Body of pancreas (tissue), 4 donors: ENCODE measurements around the gene AK5. TPM values are rescaled to one million over a fixed set of nuclear protein-coding genes. Genes with fewer than 3 reads are reported as not detected.
A peak's percentile ranks its signal among the peaks of the same experiment; 100 is the strongest.
"Not testable (repeated sequence)": the region's sequence is repeated elsewhere in the genome, so short reads cannot be mapped to it uniquely, and the experiment has no call there.

Experiments
- ATAC-seq: fragments of 150-250 bp; one replicate; pipeline ENCODE4 v1.9.1; 2016
- DNase-seq, 4 donors: peaks; one replicate each; pipeline ENCODE4 v3.0.0-alpha.2; 2019
- H3K27ac ChIP-seq, 4 donors: fragments of 200-600 bp; sonication (generic); 1 replicate in 3 of 4; 2 replicates in 1 of 4; pipeline versions ENCODE4 v1.5.1 to v1.6.1; 2016 to 2019; ENCODE audit warnings: mild to moderate bottlenecking in 1 of 4, mixed read lengths in 1 of 4, moderate library complexity in 1 of 4
- H3K27me3 ChIP-seq, 2 donors: fragments of 200-600 bp; sonication (generic); one replicate each; pipeline ENCODE4 v1.6.0; 2016; ENCODE audit warnings: mild to moderate bottlenecking in 1 of 2
- H3K36me3 ChIP-seq, 2 donors: fragments of 200-600 bp; sonication (generic); replicated peaks in 1 of 2; 2 replicates each; pipeline ENCODE4 v1.5.1; 2016; ENCODE audit warnings: low read depth in 2 of 2; ENCODE audit not compliant: insufficient read depth in 1 of 2
- H3K4me1 ChIP-seq: fragments of 200-600 bp; sonication (generic); one replicate; pipeline ENCODE4 v1.6.0; 2016
- H3K4me3 ChIP-seq, 2 donors: fragments of 200-600 bp; sonication (generic); 1 replicate in 1 of 2; 2 replicates in 1 of 2; pipeline ENCODE4 v1.5.1; 2016 to 2019
- H3K9me3 ChIP-seq, 3 donors: fragments of 200-600 bp; sonication (generic); 1 replicate in 2 of 3; 2 replicates in 1 of 3; pipeline ENCODE4 v1.5.1; 2016
- POLR2A ChIP-seq, 3 donors: fragments of 450-650 bp; IDR thresholded peaks; one replicate each; pipeline ENCODE4 v1.6.1; 2016; ENCODE audit warnings: antibody characterized with exemption in 3 of 3, mild to moderate bottlenecking in 2 of 3
- WGBS, 2 donors: methylation state at CpG; one replicate each; pipeline ENCODE4 v1.1.5; 2017; 5-methylcytosine and 5-hydroxymethylcytosine counted together
- intact Hi-C: fragments of 100-400 bp; cut with DNase I; formaldehyde crosslinking; loops from one replicate; pipeline ENCODE4 v1.15.1; 2023
- total RNA-seq, 2 donors: library from RNA; depleted of rRNA; stranded (reverse); fragments of >200 nt; gene quantifications; one replicate each; pipeline ENCODE4 v1.1.0, GENCODE V29; 2016
- TF ChIP-seq, protein P1 (sequence below), 7 experiments: fragments of 450-650 bp in 4 of 7; fragments of 200-600 bp in 3 of 7; sonication (generic) in 3 of 7; IDR thresholded peaks; one replicate each; pipeline ENCODE4 v1.5.1; 2016 to 2019; ENCODE audit warnings: antibody characterized with exemption in 7 of 7

AK5 gene
- total RNA-seq, 2 donors from 2014 or later = not detected

DNA sequence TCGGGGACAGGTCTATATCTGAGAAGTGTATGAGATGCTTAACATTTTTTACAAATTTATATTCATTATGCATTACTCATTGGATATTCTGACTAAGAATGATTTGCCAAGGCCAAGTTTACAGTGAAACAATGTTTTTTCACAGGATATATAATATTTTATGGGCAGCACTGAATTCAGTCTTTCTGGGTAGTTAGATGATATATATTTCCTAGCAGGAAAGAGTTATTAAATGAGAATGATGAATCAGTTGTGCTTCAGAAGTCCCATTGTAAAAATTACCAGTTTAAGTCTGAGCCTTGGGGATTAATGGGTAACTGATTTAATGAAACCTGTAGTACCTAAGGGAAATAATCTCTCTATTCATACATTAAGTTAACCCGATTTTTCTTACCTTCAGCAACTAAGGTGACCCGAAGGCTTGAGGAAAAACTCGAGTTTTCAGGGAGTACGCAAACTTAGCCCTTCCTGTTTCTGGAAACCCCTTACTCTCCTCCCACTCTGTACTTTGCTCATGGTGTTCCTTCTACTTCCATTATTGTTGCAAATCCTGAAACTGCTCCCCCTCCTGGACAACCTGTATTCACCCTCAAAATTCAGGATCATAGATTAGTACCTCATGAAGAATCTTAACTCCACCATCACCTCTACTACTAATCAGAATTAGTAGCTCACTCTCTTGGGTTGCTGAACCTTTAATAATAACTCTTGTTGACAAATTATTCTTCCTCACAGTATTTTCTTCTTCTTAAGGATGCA, 135.1 kb downstream of the AK5 start:
- no peaks in the 10 kb centered on the region for H3K4me1 ChIP-seq
- H3K36me3 ChIP-seq = no peaks in the 10 kb centered on the region
- no peak for TF ChIP-seq POLR2A (IDR thresholded peaks at IDR 0.05)
- TF ChIP-seq, protein P1, sequence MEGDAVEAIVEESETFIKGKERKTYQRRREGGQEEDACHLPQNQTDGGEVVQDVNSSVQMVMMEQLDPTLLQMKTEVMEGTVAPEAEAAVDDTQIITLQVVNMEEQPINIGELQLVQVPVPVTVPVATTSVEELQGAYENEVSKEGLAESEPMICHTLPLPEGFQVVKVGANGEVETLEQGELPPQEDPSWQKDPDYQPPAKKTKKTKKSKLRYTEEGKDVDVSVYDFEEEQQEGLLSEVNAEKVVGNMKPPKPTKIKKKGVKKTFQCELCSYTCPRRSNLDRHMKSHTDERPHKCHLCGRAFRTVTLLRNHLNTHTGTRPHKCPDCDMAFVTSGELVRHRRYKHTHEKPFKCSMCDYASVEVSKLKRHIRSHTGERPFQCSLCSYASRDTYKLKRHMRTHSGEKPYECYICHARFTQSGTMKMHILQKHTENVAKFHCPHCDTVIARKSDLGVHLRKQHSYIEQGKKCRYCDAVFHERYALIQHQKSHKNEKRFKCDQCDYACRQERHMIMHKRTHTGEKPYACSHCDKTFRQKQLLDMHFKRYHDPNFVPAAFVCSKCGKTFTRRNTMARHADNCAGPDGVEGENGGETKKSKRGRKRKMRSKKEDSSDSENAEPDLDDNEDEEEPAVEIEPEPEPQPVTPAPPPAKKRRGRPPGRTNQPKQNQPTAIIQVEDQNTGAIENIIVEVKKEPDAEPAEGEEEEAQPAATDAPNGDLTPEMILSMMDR (IDR thresholded peaks at IDR 0.05) = peak in 5 of 7 experiments; percentile 22 to 37 (median 24)
- no peak for DNase-seq
- no peaks in the 10 kb centered on the region for H3K9me3 ChIP-seq
- no peaks in the 10 kb centered on the region for H3K27me3 ChIP-seq
- H3K27ac ChIP-seq = no peak overlapping the region
- ATAC-seq = no peak
- intact Hi-C loops = no loop called here
- no peak overlapping the region for H3K4me3 ChIP-seq
- WGBS, 2 donors = 60 to 61% methylated on average over 5 of the region's 5 CpGs

GRCh38 chr1:77418055-77418454, 136.2 kb downstream of the AK5 start:
- H3K36me3 ChIP-seq, H3K4me3 ChIP-seq, H3K9me3 ChIP-seq, H3K4me1 ChIP-seq, ATAC-seq, H3K27ac ChIP-seq, DNase-seq, H3K27me3 ChIP-seq, intact Hi-C loops: not testable (repeated sequence)
- WGBS, 2 donors = 76 to 82% methylated on average over 3 of the region's 3 CpGs

- H3K27ac ChIP-seq = no peak overlapping the region
- TF ChIP-seq POLR2A (IDR thresholded peaks at IDR 0.05) = no peak
- TF ChIP-seq, protein P1 (IDR thresholded peaks at IDR 0.05) = no peak
- 66 to 81% methylated on average over 3 of the region's 3 CpGs for WGBS, 2 donors
- no peaks in the 10 kb centered on the region for H3K36me3 ChIP-seq
- no peaks in the 10 kb centered on the region for H3K27me3 ChIP-seq
- ATAC-seq (no peak), DNase-seq (no peak)
- intact Hi-C loops = no loop called here
- no peaks in the 10 kb centered on the region for H3K4me1 ChIP-seq
- no peaks in the 10 kb centered on the region for H3K9me3 ChIP-seq
- H3K4me3 ChIP-seq = no peak overlapping the region
Observed at GRCh38 chr1:77421504-77422233, 139.8 kb downstream of the AK5 start.

- Histone ChIP-seq H3K36me3 (no peaks in the 10 kb centered on the region), H3K4me3 (no peak overlapping the region), H3K9me3 (no peaks in the 10 kb centered on the region), H3K4me1 (no peaks in the 10 kb centered on the region), H3K27ac (no peak overlapping the region), H3K27me3 (no peaks in the 10 kb centered on the region)
- TF ChIP-seq, protein P1 (IDR thresholded peaks at IDR 0.05) = no peak
- no peak for TF ChIP-seq POLR2A (IDR thresholded peaks at IDR 0.05)
- no peak for DNase-seq
- ATAC-seq = no peak
- intact Hi-C loops = no loop called here
Observed at GRCh38 chr1:77424236-77424635, 142.4 kb downstream of the AK5 start.

DNA sequence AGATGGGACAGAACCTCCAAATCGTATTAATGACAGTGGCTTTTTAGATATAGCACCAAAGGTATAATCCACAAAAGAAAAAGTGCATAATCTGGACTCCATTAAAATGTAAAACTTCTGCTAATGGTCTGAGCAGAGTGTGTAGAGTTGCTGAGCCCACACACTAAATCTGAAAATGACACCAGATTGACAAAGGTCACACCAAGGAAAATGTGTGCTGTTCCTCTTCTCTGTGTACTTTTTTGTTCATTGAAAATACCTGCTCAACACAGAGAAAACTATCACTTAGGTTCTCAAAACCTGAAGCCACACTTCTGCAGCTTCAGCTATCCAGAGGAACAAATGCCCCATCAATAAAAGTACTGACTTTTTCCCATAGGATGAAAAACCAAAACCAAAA, 146.2 kb downstream of the AK5 start:
- ATAC-seq = no peak
- WGBS, 2 donors = 70 to 71% methylated on average over 1 of the region's 1 CpG
- Histone ChIP-seq H3K36me3 (no peaks in the 10 kb centered on the region), H3K27me3 (no peaks in the 10 kb centered on the region), H3K4me1 (no peaks in the 10 kb centered on the region), H3K4me3 (no peak overlapping the region), H3K9me3 (no peaks in the 10 kb centered on the region), H3K27ac (no peak overlapping the region)
- TF ChIP-seq POLR2A (IDR thresholded peaks at IDR 0.05) = no peak
- TF ChIP-seq, protein P1 (IDR thresholded peaks at IDR 0.05) = no peak
- intact Hi-C loops = no loop called here
- DNase-seq = no peak
